ENCODE results near the gene RAP1GDS1.
A peak's percentile ranks its signal among the peaks of the same experiment; 100 is the strongest.
"Not testable (repeated sequence)": the region's sequence is repeated elsewhere in the genome, so short reads cannot be mapped to it uniquely, and the experiment has no call there.

The RAP1GDS1 gene

DNA sequence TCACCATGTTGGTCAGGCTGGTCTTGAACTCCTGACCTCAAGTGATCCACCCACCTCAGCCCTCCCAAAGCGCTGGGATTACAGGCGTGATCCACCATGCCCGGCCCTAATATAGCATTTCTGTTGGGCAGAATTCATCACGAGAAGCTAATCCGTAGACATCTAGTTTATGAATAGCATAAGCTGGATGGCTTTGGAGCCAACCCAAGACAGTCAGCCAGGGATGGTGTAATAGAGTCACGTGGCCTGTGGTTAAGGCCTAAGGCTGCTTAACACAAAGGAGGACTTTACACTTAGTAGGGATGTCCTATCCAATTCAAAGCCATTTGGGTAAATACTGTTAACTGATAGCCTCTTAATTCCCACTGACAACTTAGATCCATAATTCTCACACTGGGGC is 173.6 kb downstream of the RAP1GDS1 start:
- DNase-seq (ENCODE audit: low read depth in 2 of 2), result no peak

DNA sequence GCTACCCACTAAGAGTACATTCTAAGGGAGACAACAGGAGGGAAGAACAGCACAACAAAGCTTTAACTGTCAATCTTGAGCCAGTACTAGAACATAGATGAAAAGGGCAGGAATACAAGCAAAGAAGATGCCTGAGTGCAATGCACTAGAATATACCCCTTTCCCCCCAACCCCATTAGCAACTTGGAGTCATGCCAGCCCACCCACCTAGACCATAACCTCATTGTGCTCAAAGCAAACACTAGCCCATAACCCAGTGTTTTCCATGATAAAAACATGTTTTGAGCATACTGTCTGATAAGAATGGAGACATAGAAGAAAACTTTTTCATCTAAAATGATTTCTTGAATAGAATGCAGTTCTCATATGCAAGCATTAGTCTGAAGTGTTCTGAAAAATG is 183.2 kb downstream of the RAP1GDS1 start:
- no peak for DNase-seq (ENCODE audit: low read depth in 2 of 2)

DNA sequence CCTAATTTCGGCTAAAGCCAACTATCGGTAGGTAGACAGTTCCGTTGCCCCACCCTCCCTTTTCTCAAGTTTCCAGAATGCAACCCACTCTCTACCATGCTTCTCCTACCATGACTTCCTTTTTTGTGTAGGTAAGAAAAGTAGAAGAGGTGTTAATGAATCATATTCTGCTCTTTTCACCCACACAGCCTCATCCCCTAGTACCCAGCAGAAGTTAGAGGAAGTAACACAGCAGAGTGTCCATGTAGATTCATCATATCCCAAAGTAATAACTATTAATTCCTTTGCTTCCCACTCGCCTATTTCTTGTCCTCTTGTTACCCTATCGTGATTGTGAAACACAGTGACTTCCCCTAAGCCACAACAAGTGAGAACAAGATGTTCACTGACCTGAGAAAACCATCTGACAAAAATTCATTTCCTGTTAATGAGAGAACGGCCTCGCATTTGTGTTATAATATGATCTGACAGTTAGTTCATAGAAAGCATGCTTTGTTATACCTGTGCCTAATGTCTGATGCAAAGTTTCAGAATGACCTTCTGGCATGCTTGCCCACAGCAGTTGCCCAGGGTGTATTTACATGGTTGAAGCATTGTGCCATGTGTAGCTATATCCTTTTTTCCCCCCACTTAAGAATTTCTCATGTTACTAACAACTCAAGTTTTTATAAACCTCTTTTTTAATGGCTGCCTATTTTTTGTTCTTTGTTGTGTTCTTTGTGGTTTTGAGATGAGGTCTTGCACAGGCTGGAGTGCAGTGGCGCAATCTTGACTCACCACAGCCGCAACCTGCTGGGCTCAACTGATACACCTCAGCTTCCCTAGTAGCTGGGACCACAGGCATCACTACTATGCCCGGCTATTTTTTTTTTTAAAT is 185.6 kb downstream of the RAP1GDS1 start:
- peak in 1 of 2 donors; percentile 17 for DNase-seq (ENCODE audit: low read depth in 2 of 2)

DNA sequence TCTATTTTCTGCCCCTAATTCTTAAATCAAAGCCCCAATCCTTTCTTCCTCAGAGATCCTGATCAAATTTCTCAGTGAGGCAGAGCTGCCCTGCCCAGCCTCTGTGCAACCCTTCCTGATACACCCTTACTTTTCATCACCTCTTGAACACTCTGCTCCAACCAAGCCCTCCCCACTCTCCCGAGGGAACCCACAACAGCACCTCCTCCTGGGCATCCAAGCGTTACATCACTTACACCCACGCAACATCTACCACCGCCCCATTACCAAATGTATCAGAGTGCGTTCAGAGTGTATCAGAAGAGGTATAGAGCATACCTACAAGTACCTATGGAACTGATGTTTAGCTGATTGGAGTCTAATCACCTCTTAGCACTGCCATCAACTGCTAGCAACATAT is 186.5 kb downstream of the RAP1GDS1 start:
- no peak for DNase-seq (ENCODE audit: low read depth in 2 of 2)

DNA sequence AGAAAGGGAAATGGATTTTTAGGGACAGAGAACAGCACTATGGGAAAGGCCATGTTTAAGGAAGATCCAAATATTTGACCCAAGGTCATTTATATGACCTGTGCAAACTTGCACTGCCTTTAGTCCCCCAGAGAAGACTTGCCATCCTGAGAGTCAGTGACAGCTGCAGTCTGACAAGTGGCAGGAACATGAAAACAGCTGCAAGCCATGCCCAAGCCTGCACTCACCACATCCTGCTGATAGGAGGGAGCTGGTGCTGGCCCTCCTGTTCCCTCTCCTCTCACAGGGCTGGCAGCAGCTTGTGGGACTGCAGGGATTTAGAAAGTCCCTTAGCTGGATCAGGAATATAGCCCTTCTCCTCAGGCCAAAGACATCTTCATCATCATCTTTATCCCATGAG is 187.7 kb downstream of the RAP1GDS1 start:
- DNase-seq (ENCODE audit: low read depth in 2 of 2), result no peak

DNA sequence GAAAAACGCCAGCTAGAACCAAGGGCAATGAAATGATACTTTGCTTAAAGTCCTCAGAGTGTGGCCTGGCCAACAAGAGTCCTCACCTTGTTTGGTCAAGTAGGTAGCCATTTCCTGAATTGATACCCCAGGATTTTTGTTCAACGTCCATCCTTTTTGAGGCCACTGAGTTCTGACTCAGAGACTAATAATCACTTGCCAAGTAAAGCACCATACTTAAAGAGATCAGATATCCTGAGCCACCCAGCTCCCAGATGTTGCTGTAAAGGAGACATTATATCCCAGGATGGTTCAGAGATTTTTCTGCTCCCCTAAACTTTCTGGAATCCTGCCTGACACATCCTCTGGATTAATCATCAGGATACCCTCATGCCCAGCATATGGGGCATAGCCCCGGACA is 190.9 kb downstream of the RAP1GDS1 start:
- no peak for DNase-seq (ENCODE audit: low read depth in 2 of 2)

DNA sequence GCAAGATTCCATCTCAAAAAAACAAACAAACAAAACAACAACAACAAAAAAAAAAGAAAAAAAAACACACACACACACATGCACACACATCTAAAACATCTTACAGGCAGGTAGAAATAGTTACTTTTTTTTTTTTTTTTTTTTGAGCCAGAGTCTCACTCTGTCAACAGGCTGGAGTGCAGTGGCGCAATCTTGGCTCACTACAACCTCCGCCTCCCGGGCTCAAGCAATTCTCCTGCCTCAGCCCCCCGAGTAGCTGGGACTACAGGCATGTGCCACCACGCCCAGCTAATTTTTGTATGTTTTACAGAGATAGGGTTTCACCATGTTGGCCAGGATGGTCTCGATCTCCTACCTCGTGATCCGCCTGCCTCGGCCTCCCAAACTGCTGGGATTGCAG is 196.2 kb downstream of the RAP1GDS1 start:
- DNase-seq (ENCODE audit: low read depth in 2 of 2), result not testable (repeated sequence)

DNA sequence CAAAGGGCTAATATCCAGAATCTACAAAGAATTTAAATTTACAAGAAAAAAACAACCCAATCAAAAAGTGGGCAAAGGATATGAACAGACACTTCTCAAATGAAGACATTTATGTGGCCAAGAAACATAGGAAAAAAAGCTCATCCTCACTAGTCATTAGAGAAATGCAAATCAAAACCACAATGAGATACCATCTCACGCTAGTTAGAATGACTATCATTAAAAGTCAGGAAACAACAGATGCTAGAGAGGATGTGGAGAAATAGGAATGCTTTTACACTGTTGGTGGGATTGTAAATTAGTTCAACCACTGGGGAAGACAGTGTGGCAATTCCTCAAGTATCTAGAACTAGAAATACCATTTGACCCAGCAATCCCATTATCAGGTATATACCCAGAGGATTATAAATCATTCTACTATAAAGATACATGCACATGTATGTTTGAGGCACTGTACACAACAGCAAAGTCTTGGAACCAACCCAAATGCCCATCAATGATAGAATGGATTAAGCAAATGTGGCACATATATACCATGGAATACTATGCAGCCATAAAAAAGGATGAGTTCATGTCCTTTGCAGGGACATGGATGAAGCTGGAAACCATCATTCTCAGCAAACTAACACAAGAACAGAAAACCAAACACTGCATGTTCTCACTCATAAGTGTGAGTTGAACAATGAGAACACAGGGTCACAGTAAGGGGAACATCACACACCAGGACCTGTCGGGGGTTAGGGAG is 200.1 kb downstream of the RAP1GDS1 start:
- not testable (repeated sequence) for DNase-seq (ENCODE audit: low read depth in 2 of 2)

DNA sequence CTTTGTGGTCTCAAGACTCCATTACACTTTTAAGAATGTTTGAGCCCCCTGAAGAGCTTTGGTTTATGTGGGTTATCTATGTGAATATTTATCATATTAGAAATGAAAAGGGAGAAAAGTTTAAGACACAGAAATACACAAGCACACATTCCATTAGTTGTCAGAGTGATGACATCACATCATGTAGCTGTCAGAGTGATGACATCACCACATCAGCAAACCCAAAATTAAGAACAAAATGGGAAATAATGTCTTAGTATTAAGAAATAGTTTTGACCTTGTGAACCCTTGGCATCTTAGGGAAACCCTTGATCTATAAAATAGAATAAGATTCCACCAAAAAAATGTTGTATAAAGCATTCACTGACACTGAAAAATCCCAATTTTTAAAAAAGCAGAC is 201.3 kb downstream of the RAP1GDS1 start:
- DNase-seq (ENCODE audit: low read depth in 2 of 2), result no peak

DNA sequence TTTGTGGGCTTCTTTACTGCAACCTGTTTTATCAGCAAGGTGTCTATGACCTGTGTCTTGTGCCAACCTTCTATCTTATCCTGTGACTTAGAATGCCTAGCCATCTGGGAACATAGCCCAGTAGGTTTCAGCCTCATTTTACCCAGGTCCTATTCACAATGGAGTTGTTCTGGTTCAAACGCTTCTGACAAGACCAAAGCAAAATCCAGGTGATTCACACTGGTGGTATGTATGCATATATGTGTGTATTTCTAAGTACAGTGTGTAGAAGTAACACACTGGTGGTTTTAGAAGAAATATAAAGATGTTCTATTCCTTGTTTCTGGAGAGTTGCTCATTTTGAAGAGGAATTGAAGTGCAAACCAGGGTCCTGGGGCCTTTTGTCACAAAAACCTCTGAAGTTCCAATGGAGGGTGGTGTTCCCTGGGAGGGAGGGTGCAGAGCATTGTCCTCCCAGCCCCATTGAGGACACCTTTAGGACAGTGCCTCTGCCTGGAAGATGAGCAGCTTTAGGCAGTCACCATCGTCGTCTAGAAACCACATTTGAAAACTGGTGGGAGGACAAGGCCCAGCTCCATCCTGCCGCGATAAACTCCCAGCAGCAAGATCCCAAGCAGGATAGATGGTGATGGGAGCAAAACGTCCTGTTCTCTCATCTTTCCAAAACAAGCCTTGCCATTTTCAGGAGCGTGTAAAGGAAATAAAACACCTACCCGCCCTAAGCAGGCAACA is 205.8 kb downstream of the RAP1GDS1 start:
- DNase-seq (ENCODE audit: low read depth in 2 of 2), result no peak

DNA sequence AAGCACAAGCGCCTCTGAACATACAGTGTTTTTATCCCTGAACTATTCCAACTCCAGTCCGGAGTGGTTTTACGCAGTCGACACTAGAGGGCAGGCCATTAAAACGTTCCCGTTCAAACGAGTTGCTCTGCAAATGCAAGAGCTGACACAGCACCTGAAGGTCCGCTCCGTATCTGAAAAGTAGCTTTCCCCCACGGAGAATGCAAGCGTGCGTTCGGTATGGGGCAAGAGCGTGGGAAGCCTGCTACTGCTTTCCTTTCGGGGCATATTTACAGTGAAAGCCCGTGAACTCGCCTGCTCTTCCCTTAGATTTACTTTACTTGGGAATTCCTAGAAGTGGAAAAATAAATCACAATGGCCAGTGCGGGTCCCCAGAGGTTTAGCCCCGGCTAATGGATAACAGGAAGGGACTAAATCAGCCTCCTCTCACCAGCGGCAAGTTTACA is 206.5 kb downstream of the RAP1GDS1 start:
- peak; percentile 37 to 60 for DNase-seq (ENCODE audit: low read depth in 2 of 2)

DNA sequence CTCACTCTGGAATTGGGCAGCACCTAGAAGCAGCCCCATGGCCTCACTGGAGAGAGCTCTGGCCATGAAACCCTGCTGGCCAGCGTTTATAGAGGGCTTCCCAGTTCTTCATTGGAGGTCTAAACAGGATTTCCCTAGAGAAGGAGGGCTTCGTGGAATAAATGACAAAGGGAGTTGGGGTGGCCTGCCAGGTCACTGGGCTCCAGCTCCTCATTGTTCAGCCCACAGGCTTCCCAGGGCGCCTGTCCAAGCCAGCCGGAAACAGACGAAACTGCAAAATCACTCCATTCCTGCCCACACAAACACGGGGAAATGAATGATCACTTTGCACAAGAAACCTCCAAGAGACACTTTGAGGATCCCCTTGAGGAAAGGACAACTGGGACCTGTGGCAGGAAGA is 207.5 kb downstream of the RAP1GDS1 start:
- no peak for DNase-seq (ENCODE audit: low read depth in 2 of 2)

DNA sequence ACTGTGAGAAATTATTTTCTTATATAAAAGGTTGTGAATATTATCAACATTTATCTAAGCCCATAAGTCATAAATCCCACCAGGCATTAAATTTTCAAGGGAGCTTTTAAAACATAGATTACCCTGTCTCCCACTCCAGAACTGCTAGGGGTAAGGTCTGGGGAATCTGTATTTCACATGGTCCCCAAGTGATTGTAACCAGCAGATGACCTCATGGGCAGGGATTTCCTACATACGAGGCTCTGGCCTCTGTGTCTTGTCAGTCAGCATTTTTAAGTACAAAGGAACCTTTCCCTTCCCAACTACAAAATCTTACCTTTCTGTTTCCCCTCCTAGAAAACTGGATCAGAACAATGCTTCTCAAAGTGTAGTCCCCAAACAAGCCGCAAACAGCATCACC is 208.6 kb downstream of the RAP1GDS1 start:
- no peak for DNase-seq (ENCODE audit: low read depth in 2 of 2)

DNA sequence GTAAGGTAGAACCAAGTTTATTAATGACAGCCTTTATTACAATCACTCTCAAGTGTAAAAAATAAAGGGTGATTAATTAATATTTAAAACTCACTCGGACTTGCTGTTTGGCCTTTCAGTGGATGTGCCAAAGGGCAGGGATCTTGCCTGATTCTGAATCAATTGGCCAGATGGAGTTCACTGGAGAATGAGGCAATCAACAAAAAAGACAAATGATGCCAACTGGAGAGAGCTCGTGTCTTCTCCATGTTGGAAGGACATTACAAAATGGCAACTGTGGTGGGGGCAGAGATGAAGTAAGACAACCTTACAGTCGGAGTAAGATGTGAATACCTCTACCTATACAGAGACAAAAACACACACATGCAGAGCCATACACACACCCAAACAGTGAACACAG is 209.2 kb downstream of the RAP1GDS1 start:
- DNase-seq (ENCODE audit: low read depth in 2 of 2), result no peak

DNA sequence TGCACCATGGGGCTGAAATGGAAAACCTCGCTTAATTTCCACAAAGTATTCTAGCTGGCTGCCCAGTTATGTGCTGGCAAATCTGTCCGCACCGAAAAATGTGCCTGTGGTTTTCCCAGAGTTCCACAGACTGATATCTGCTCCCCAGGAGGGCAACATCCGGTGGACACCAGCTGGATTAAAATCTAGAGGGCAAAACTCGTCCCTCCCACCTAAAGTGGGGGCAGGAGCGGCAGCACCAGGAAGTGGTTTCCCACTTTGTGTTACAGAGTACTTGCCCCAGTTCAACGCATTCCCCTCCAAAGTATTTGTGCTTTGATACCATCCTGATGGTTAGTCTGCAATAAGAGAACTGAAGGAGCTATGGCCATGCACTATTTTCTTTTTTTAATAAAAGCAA is 209.6 kb downstream of the RAP1GDS1 start:
- no peak for DNase-seq (ENCODE audit: low read depth in 2 of 2)

DNA sequence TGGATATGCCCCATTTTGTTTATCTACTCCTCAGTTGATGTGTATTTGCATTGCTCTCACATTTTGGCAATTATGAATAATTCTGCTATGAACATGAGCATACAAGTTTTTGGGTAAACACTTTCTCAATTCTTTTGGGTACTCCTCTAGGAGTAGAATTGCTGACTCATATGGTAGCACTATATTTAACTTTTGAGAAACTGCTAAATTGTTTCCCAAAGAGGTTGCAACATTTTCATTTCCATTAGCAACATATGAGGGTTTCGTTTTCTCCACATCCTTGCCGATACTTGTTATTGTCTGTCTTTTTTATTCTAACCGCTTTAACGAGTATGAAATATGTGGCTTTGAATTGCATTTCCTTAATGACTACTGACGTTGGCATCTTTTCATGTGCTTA is 211.9 kb downstream of the RAP1GDS1 start:
- DNase-seq (ENCODE audit: low read depth in 2 of 2), result no peak

DNA sequence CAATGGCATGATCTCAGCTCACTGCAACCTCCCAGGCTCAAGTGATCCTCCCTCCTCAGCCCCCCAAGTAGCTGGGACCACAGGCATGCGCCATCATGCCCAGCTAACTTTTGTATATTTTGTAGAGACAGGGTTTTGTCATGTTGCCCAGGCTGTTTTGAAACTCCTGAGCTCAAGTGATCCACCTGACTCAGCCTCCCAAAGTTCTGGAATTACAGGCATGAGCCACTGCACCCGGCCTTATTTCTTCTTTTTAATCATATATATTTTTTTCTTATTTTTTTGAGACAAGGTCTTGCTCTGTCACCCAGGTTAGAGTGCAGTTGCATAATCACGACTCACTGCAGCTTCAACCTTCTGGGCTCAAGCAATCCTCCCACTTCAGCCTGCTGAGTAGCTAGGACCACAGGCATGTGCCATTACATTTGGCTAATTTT is 213.2 kb downstream of the RAP1GDS1 start:
- no peak for DNase-seq (ENCODE audit: low read depth in 2 of 2)

DNA sequence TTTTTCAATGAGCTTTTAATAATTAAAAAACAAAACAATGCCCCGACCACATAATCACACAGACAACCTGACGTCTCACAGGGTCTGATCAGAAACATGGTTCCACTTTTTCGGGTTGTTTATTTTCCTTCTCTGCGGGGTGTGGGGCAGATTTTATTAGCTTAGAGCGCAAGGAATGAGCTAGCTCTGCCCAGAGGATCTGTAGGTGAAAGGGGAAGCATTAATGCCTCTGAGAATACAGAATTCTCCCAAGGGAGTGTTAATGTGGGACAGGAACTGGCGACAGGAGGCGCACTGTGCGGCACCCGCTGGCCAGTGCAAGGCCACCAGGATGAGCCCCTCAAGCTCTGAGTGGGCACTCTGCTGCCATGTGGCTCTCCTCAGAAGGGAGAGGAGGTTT is 215.7 kb downstream of the RAP1GDS1 start:
- DNase-seq (ENCODE audit: low read depth in 2 of 2), result no peak

DNA sequence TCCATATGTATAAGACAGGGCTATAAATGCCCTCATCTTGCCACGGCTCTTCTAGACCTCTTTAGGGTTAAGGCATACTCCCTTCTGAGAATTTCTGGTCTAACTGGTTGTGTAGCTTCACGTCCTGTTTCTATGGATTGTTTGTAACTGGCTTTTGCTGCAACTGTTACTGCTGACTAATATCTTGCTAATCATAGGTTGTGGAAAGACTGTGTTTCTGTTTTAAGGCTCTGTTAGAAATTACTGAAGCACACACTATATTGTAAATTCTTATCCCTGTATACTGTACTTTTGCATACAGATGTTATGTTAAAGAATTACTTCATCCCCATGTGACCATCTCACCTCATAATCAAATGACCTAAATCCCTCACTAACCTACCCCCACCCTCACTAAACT is 218.4 kb downstream of the RAP1GDS1 start:
- DNase-seq (ENCODE audit: low read depth in 2 of 2), result not testable (repeated sequence)

DNA sequence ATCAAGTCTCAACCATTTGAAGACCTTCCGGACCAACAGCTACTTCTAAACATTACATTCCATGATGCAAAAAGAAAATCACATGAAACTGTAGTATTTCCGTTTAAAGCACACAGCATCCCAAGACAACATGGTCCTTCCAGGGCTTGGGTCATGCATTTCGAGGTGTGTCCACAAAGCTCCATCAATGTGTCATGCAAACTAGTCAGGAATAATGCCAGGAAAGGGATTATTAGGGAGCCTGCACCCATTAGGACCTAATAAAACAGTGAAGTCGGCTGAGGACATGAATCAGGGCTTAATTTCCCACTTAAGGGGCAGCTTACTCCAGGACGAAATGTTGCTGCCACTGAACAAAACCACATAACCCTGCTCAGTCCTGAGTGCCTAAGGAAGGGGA is 219.4 kb downstream of the RAP1GDS1 start:
- no peak for DNase-seq (ENCODE audit: low read depth in 2 of 2)

DNA sequence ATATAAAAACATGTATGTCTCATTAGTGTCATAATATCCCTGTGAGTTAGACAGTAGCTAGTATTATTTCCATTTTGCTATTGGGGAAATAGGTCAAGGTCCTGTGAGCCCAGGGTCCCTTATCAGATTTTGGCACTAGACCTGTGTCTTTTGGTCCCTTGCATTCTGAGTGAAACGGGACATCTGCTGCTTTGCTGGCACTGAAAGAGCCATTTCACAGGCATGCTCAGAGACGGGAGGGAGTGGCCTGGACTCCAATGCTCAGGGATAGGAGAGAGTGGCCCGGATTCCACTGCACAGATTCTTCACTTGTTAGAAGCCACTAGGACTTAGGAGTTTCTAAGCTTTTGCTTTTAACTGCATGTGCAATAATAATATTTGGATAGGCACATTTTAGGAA is 220.0 kb downstream of the RAP1GDS1 start:
- DNase-seq (ENCODE audit: low read depth in 2 of 2), result no peak

DNA sequence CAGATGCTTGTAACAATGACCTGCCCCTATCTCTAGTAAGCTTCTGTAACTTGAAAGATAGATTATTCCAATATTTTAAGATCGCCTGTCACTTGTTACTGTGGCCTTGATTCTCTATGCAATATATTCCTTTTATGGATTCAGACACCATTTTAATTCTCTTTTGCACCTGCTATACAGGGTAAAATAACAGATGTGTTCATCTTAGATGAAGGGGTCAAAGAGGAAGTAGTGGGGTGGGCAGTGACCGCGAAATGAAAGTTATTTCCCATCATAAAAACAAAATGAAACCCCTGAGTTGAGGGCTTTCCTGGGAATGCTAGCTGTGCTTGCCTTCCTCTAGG is 221.3 kb downstream of the RAP1GDS1 start:
- DNase-seq (ENCODE audit: low read depth in 2 of 2), result no peak
